GM18498 (cell line): ENCODE data around the gene ZNRF1.
A peak's percentile ranks its signal among the peaks of the same experiment; 100 is the strongest.
"Not testable (repeated sequence)": the region's sequence is repeated elsewhere in the genome, so short reads cannot be mapped to it uniquely, and the experiment has no call there.

Experiments used
- ATAC-seq: cut with Tn5 transposase; IDR thresholded peaks from one replicate; pipeline ENCODE4 v1.9.1; 2021; ENCODE audit warnings: mild to moderate bottlenecking, moderate library complexity; ENCODE audit not compliant: unreplicated experiment

ZNRF1 gene

GRCh38 chr16:75111514-75111940 is 112.7 kb downstream of the ZNRF1 start:
- ATAC-seq, result peak; percentile 9

DNA sequence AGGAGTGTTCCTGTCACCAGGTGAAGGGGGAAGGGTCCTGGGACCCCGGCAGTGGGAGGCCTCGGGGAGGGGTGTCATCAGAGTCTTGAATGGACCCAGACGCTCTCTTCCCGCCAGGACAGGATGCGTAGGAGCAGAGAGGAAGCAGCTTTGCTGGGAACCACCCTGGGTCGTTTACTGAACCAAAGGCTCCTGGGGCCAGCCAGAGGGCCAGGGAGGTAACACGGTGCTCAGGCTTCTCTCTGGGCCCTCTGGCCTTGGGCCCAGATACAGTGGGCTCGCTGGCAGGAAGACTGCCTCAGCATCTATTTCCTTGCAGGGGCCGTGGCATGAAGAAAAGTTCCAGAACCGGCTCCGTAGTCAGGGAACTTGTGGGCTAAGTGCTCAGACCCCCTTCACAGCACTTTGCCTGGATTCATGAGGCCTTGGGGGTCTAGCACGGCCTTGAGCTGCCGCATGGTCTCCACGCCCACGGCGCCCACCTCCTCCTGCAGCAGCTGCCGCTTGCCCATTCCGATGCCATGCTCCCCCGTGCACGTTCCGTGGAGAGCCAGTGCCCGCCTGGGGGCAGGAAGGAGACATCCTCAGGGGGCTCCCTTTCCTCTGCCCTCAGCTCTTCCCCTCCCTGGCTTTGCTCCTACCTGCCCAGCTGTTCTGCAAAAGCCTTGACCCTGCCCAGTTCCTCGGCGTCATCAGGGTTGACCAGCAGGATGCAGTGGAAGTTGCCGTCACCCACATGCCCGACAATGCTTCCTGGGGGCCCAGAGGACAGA is 113.3 kb downstream of the ZNRF1 start:
- ATAC-seq, result no peak

DNA sequence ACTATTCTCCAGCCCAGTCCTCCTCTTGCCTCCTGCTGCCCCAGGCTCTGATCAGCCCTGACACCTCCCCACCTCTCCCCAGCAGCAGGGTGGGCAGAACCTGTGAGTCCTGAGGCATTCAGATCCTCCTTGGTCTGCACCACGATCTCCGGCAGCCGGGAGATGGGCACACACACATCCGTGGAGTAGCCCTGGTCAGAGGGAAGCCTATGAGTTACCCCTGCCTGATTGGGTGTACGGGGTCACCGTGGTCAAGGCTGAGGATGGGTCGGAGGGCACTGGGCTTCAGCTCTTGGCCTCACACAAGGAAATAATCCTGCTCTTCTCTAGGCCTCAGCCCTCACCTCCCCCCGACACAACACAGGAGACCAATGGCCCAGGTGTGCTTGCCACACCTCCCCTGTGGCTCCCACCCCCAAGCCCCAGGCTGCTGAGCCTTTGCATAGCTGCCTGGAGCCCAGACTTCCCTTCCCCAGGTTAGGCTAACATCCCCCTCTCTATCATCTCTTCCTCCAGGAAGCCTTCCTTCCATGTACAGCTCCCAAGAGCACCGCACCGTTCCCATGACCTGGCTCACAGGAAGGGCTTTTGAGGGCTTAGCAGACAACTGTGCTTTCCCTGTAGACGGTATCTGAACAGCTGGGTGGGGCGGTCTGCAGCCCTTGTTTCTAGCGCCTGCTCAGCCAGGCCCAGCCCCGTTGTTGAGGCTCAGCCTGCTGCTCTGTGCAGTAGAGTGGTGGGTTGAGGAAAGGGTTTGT is 114.1 kb downstream of the ZNRF1 start:
- no peak for ATAC-seq

DNA sequence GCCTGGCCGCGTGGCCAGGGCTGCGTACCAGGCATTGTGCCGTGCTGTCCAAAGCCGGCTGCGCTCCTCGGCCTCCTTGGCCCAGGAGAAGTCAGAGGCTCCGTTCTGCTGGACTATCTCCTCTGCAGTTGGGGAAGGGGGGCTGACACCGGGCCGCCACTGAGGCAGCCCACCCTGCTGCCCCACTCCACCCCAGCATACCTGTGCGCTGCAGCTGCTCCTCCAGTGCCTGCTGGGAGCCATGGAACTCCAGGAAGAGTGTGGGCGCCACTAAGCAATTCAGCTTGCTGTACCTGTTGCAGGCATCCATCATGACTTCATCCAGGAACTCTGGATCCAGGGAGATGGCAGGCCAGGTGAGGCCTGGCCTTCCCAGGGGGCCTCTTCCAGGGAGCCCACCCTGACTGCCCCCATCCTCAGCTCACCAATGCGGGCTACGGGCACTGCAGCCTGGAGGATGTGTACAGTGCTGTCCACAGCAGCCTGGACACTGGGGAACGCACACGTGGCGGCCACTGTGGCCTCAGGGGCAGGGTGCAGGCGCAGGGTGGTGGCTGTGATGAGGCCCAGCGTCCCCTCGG is 114.8 kb downstream of the ZNRF1 start:
- no peak for ATAC-seq

DNA sequence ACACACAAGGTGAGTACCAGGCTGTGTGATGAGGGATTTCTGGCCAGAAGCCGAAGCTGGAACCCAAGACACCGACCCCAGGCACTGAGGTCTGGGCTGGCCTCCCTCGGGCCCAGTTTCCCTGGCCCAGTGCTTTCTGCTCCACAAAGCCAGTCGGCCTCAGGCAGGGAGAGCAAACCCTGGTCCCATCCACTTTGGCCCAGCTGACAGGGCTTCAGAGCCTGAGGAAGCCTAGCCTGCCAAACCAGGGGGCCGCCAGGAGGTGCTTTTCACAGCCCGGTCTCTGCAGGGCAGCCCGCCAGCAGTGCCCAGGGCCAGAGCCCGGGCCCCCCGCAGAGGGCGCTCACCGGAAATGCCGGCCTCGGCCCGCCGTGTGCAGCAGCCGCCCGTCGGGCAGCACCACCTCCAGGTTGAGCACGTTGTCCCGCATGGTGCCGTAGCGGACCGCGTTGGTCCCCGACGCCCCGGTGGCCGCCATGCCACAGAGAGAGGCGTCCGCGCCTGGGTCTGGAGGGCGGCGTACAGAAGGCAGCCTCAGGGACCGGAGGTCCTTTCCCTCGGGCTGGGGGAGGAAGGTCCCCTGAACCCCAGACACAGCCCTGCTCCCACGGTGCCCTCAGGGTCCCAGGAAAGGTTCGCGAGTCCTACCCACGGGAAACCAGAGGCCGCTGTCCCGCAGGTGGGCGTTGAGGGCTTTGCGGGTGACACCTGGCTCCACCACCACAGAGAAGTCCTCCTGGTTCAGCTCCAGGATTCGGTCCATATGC is 115.5 kb downstream of the ZNRF1 start:
- ATAC-seq, result no peak

GRCh38 chr16:75114946-75115825 is 116.4 kb downstream of the ZNRF1 start:
- no peak for ATAC-seq

DNA sequence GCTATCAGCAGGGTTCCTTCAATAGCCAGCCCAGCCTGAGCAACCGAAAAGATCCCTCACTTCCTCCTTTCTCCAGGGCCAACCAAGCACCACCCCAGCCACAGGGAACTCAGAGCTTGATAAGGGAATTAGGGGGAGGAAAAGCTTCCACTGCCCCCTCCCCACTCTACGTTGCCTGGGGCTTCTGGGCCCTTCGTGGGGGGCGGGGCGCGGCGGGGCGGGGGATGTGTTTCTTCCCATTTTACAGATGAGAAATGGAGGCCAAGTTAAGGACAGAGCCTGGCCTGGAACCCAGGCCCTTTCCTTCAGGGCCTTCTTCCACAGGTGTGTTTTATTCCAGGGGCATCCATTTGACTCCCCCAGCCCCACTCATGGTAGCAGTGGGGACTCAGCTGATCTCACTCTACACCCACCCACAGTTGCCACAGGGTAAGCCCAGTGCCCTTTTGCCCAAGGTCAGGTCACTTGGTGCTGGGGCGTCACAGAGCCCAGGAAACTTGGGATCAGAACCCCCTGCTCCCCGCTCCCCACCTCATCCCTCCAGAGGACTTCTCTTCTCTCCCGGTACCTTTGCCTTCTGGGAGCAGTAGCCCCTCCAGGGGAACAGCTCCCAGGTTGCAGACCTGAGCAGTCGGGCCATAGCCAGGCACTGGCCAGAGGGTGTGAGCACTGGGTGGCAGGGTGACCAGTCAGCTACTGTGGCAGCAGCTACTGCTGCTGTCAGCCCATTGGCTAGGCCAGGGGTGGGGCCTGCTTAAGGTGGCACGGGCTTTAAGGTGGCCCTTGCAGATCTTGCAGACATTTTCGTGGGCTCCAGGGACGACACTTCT is 117.5 kb downstream of the ZNRF1 start, which contains the start of gene LDHD:
TSS of gene LDHD (minus strand) at position 700 of the 830 bp plus-strand sequence. CDS start at position 640, 60 bp downstream.
- ATAC-seq, result no peak

DNA sequence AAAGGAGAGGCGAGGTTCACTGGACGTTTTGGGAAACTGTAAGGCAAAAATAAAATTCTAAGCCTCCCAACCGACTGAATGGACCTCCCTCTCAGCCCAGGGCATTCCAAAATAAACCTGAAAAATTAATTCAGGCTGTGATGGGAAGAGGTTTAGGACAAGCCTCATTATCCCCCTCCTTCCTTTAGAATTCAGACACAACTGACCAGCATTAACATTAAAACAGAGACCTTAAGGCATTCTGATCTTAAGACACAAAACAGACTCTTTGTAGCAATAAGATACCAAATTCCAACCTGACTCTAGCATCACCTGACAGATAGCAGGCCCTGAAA is 118.1 kb downstream of the ZNRF1 start:
- no peak for ATAC-seq

DNA sequence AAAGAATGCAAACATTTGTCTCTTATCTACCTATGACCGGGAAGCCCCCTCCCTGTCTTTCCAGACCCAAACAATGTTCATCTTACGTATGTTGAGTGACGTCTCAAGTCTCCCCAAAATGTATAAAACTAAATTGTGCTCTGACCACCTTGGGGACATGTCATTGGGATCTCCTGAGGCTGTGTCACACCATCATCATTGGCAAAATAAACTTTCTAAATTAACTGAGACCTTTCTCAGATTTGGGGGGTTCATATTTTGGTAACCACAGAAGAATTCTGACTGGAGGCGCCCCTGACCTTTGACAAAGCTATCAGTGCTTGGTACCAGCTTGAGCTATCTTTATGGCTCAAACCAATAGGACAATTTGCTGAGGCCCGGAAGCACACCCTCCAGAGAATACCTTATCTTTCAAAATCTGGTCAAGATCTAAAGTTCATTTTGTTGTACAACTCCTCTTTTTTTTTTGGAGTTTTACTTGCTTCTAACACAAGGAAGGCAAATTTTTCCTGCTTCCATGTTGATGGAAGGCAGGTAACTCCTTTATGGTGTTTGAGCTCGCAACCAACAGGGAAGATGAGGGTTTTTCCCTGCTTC is 120.2 kb downstream of the ZNRF1 start:
- no peak for ATAC-seq

GRCh38 chr16:75120253-75120652 is 121.4 kb downstream of the ZNRF1 start:
- no peak for ATAC-seq

- no peak for ATAC-seq
Observed at GRCh38 chr16:75121949-75122568, 123.2 kb downstream of the ZNRF1 start.

- ATAC-seq, result no peak
Observed at GRCh38 chr16:75122609-75123008, 123.8 kb downstream of the ZNRF1 start.

GRCh38 chr16:75127713-75128415 is 129.0 kb downstream of the ZNRF1 start:
- ATAC-seq, result no peak

- not testable (repeated sequence) for ATAC-seq
Observed at GRCh38 chr16:75129421-75130149, 130.8 kb downstream of the ZNRF1 start.

DNA sequence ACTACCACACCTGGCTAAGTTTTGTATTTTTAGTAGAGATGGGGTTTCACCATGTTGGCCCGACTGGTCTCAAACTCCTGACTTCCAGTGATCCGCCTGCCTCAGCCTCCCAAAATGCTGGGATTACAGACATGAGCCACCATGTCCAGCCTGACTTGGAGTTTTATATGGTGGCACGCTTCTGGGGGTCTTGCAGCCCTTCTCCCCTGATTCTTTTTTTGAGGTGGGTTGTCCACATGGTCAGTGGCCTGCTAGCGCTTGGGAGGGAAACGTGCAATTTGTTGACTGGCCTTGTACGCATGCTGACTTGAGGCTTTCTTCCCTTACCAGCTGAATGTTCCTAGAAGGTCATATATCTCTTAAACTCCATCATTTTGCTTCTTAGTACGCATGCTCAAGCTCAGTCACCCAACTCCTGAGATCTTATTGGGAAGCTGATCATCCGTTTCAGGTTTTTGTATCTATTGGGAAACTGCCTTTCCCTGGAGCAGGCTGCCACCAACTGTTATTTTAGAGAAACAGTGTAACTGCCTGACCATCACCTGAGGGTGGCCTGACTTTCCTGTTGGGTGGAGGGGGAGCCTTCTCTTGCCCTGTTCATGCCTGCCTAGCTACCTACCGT is 131.4 kb downstream of the ZNRF1 start:
- ATAC-seq, result no peak

- no peak for ATAC-seq
Observed at GRCh38 chr16:75131081-75131480, 132.3 kb downstream of the ZNRF1 start.

- ATAC-seq, result no peak
Observed at GRCh38 chr16:75138233-75138632, 139.4 kb downstream of the ZNRF1 start.
